Stimulated activated CD4-positive, alpha-beta T cell treated with anti-CD3 and anti-CD28 coated beads, Interleukin-4, amount 100 ng/mL, for 4 hours (primary cell): ENCODE data around the gene RBCK1.
"Not testable (repeated sequence)": the region's sequence is repeated elsewhere in the genome, so short reads cannot be mapped to it uniquely, and the experiment has no call there.

Experiments
- DNase-seq, 2 experiments: peaks; one replicate each; pipeline ENCODE4 v3.0.0-alpha.2; 2020

The RBCK1 gene

DNA sequence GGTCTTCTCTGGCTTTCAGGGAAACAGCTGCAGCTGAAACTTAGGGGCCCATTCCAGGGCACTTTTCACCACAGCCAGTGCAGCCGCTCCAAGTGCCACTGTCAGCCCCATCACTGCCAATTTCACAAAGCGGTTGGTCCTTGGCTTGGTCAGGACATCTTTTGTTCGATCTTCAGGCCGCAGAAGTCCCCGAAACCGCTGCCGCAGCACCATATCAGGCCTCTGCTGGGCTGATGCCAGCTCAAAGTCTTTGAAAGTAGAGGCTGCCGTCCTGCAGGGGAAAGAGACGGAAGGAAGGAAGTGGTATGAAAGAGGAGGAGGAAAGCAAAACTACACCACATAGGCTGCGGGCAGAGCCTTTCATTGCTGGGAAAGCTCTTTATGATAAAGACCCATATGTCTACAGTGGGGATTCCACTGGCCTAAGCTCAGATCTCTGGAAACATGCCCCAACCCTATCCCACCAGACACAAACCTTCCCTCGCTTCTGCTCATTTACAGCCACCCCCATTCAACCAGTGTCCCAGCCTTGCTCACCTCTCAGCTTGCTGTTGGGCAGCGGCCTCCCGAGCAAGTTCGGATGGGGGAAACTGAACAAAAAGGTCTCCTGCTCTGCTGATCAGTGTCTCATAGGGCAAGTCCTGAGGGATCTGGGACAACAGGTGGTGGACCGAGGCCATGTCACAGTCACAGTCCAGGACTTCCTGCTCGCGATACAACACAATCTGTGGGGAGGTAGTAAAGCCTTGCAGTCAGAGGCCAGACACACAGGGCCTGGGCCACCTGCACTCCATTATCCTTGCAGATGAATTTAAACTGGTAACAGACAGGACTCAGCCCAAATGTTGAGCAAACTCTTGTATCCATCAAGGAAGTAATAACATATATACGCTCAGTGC, 30.7 kb downstream of the RBCK1 start:
- DNase-seq, result peak; percentile 25 to 60

DNA sequence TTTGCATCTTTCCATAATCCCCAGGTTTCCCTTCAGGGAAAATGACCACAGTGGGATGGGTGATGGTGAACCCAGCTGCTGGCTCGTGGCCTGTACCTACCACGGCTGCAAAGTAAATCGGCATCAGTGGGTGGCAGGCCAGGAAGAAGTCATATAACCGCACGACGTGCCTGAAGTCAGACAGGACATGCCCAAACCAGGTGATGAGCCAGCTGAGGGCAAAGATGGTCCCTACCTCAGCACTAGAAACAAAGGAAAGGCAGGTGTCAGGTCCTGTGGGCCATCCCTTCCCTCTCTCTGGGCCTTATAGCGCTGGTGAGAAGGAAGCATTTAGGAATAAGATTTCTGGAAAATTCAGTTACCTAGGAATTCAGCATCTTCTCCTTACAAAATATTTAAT, 32.0 kb downstream of the RBCK1 start:
- no peak for DNase-seq

DNA sequence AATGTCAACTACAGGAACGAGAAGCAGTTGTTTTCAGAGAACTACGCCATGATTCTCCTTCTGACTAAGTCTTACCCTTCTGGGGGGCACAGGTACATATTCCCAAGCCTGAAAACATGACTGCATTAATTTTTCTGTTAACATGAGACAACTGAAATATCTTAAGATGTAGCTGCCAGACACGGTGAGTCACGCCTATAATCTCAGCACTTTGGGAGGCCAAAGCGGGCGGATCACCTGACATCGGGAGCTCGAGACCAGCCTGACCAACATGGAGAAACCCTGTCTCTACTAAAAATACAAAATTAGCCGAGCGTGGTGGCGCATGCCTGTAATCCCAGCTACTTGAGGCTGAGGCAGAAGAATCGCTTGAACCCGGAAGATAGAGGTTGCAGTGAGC, 32.5 kb downstream of the RBCK1 start:
- no peak for DNase-seq

DNA sequence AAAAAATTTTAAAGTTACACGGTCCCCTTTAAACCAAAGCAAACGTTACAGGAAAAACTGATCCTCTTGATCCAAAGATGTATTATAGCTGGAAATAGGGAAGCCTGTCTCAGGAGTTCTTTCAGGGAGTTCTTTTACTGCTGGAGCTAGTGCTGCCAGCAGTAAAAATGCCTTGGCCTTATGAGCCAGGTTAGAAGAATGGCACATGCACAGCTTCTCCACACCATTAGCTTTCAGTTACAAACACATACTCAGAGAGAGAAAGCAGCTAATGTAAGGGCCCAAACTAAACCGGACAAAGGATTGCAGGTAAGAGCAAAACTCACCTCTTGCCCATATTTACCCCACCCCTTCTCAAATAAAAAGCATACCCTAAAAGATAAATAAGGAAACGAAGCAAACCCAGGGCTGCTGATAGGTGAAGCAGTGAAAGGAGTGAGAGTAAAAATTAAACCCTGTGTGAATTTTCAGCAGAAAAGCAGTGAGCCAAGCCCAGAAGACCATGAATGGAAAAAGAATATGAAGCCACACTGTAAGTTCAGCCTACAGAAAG, 35.2 kb downstream of the RBCK1 start:
- DNase-seq, result no peak

DNA sequence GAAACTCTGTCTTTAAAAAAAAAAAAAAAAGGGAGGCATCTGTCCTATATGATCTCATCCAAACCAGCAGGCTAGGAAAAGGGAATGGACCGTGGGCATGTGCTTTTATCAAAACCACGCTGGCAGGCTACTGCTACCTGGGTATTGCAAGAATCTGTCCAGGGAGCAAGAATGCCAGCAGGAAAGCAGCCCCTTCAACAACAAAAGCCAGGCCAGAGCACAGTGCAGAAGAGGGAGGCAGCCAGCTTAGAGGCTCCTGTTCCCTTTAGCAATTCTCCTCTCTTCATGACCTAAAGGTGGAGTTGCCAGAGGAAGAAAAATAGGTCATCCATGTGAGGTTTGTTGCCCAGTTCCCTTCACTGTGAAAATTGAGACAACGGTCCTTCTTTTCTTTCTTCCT, 36.0 kb downstream of the RBCK1 start:
- DNase-seq, result no peak

DNA sequence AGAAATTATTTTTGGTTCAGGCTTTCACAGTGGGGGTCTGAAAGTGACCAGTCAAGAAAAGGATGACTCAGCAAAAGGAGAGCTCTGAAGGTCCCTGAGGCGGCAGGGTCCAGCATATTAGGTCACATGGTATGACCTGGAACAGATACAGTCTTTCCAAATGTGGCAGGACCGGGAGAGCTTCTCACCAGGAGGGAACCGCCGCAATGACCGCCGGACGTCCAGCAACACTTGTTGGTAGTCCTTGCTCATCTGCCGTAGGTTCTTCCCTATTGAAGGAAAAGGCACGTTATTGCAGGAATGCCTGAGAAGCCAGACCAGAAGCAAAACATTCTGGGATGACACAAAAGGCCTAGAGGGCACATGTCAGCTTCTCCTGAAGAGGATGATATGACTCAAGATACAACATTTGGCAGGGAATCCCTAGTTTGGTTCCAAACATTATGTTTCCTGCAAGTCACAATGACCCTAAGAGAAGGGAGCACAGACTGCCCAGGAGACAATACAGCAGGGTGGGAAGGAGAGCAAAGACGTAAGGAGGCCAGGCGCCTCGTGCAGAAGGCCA, 36.8 kb downstream of the RBCK1 start:
- no peak for DNase-seq

- DNase-seq, result no peak
Measured at GRCh38 chr20:445514-446336, 37.6 kb downstream of the RBCK1 start.

DNA sequence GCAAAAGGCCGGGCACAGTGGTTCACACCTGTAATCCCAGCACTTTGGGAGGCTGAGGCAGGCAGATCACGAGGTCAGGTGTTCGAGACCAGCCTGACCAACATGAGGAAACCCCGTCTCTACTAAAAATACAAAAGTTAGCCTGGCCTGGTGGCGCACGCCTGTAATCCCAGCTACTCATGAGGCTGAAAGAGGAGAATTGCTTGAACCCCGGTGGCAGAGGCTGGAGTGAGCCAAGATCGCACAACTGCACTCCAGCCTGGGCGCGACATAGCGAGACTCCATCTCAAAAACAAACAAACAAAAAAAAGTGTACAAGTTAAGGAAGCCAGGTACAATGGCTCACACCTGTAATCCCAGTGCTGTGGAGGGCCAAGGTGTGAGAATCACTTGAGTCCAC, 43.9 kb downstream of the RBCK1 start:
- DNase-seq, result not testable (repeated sequence)

- DNase-seq, result no peak
Measured at GRCh38 chr20:454951-455350, 46.9 kb downstream of the RBCK1 start.

DNA sequence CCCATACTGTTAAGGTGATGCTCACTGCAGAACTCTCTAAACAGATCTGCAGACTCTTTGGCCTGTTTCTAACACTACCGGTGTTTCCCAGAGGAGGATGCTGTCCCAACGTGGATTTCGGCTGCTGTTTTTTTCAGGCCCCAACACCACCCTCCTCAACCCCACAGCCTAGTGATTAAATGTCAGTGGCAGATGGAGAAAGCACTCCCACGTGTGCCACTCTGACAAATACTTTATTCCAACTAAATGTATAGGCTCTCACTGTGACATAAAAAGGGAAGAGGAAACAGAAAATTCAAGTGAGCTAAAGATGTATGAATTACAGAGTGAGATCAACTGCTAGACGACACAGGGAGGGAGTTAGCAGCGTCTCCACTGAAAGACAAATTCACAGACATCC, 50.7 kb downstream of the RBCK1 start:
- no peak for DNase-seq

DNA sequence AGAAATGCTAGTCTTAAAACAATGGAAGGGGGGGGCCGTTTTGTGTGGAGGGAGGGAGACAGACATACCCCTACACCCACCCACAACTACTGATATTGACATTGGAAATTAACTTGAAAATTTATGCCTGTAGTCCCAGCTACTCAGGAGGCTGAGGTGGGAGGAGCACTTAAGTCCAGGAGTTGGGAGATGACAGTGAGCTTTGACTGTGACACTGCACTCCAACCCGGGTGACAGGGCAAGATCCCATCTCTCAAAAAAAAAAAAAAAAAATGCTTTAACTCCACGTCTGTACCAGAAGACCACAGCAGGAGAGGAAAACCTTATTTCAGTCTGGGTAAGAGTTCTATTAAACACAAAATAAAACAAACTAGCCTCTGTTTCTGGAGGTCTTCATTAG, 52.1 kb downstream of the RBCK1 start:
- no peak for DNase-seq

- DNase-seq, result no peak
Measured at GRCh38 chr20:460707-461106, 52.6 kb downstream of the RBCK1 start.

DNA sequence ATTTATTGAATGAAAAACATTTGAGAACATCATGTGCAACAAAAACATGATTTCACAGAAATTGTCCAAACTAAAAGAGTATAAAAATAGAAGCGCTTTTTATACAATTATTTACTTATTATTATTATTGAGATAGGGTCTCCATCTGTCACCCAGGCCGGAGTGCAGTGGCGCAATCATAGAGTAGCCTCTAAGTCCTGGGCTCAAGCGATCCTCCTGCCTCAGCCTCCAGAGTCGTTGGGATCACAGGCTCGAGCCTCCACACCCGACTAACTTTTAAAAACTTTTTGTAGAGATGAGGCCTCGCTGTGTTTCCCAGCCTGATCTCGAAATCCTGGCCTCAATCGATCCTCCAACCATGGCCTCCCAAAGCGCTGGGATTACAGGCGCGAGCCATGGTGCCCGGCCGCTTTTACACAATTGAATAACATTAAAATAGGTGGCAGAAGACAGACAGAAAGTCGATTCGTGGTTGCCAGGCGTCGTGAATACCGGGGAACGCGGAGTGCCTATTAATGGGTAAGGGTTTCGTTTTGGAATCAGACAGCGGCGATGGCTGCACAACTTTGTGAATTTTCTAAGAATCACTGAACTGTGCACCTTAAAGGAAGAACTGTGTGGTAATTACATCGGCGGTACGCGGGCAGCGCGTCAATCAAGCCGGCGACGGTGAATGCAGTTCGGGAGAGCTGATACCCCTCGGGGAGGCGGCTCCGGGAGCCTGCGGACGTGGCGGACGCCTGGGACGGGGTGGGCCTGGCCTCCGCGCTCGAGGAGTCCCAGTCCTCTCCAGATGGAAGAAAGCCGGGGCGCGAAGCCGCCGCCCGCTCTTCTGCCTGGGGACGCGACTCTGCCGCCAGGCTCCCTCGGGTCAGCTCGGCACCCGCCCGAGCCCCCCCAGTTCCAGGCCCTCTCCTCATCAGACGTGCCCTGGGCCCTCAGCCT, 53.4 kb downstream of the RBCK1 start:
- peak; percentile 43 to 44 for DNase-seq

GRCh38 chr20:462199-462991, 54.3 kb downstream of the RBCK1 start, which contains the start of gene TBC1D20:
TSS of gene TBC1D20 (minus strand) at chr20:462533. CDS start at chr20:462405, 128 bp downstream.
- peak; percentile 83 to 84 for DNase-seq

DNA sequence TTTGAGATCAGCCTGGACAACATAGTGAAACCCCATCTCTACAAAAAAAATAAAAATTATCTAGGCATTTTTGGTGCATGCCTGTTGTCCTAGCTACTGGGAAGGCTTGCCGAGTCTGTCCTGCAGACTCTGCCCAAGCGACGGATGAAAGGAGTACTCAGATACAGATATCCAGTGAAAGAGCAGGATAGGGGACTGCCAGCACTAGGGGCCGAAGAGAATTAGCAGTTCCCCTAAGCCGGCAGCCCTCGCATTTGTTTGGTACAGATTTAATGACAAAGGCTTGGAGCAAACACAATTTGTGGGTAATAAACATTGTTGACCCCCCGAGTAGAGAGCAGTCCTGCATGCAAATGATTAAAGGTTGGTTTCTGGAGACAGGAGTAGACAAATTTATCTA, 59.7 kb downstream of the RBCK1 start:
- no peak for DNase-seq

DNA sequence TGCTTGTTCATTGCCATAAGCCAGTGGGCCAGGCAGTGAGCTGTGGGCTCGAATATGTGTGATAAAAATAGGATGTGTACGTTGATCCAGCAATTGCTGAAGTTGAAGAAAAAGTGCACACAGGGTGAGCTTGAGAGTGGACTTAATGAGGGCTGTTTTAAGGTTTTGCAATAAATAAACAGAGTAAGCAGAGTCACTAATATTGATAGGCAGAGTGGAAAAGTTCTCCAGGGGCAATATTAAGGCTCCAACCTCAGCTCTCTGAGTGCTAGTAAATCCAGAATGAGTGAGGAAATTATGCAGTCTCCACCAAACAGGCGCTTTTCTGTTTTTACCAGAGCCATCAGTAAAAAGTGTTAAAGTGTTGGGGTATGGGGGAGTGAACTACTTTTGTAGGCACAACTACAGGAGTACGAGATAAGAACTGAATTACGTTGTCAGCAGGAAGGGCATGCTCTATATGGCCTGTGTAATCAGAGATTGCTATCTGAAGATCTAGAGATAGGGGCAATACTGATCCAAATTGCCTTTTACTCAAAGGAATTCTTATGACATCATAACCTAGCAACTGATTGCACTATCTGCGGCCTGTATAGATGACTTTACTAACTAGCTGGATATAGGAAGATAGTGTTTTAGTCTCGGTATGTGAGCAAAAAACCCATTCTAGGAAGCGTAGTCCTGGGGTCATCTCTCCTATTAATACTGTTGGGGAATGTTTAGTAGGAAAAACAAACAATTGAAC, 61.8 kb downstream of the RBCK1 start:
- no peak for DNase-seq

DNA sequence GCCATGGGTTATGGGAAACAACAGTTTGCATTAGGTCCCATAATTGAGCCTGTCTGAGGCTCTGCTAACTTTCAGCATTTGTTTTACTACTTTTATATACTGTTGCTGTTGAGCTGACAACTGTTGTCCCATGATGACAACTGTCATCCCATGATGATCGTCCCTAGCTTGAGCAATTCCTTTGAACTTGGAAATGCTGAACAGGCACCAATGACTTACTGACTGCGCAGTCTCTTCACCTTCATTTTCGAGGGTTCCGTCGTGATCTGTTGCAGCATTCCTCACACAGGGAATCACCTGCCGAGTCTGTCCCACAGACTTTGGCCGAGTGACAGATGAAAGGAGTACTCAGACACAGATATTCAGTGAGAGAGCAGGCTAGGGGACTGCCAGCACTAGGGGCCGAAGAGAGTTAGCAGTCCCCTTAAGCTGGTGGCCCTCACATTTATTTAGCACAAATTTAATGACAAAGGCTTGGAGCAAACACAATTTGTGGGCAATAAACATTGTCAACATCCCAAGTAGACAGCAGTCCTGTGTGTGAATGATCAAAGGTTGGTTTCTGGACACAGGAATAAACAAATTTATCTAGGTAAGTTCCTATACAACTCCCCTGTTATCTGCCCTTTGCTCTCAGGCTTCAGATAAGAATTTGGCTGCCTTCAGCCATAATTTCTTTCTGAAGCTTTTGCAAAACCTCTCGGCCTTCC, 64.2 kb downstream of the RBCK1 start:
- DNase-seq, result no peak

- no peak for DNase-seq
Measured at GRCh38 chr20:472889-473292, 64.8 kb downstream of the RBCK1 start.

GRCh38 chr20:474581-474980, 66.5 kb downstream of the RBCK1 start:
- no peak for DNase-seq
